GM21526 (cell line): ENCODE measurements around the gene ELANE.

Experiments
- ATAC-seq: cut with Tn5 transposase; IDR thresholded peaks from one replicate; pipeline ENCODE4 v1.9.1; 2021; ENCODE audit warnings: moderate library complexity; ENCODE audit not compliant: unreplicated experiment, low FRiP score

ELANE gene

GRCh38 chr19:852136-853013, at the start of gene ELANE:
Gene ELANE, plus strand, starts transcription at chr19:852303. Its CDS starts 26 bp downstream, at chr19:852329.
- ATAC-seq, result no peak

- ATAC-seq, result no peak
Measured at GRCh38 chr19:802498-803098, 49.5 kb upstream of the ELANE start.

GRCh38 chr19:803099-803561, 49.0 kb upstream of the ELANE start:
- no peak for ATAC-seq

DNA sequence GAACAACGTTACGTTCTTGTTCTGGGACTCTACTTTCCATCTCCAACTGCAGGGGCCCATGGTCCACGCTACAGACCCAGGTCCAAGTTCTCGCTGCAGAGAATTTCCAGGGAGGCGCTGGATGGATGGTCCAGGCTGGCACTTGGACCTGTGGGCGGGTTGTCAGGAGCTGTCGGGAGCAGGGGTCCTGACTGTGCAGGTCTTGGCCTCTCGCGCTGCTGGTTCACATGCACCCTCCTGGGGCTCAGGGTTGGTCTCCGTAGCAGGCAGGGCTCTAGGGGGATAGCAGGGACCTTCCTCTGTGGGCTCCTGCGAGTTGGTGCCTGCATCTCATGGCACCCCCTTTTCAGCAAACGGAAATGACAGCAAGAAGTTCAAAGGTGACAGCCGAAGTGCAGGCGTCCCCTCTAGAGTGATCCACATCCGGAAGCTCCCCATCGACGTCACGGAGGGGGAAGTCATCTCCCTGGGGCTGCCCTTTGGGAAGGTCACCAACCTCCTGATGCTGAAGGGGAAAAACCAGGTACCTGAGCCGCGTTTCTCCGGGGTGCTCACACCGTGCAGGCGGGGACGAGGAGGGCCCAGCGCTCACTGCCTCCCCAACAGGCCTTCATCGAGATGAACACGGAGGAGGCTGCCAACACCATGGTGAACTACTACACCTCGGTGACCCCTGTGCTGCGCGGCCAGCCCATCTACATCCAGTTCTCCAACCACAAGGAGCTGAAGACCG, 48.3 kb upstream of the ELANE start:
- no peak for ATAC-seq

DNA sequence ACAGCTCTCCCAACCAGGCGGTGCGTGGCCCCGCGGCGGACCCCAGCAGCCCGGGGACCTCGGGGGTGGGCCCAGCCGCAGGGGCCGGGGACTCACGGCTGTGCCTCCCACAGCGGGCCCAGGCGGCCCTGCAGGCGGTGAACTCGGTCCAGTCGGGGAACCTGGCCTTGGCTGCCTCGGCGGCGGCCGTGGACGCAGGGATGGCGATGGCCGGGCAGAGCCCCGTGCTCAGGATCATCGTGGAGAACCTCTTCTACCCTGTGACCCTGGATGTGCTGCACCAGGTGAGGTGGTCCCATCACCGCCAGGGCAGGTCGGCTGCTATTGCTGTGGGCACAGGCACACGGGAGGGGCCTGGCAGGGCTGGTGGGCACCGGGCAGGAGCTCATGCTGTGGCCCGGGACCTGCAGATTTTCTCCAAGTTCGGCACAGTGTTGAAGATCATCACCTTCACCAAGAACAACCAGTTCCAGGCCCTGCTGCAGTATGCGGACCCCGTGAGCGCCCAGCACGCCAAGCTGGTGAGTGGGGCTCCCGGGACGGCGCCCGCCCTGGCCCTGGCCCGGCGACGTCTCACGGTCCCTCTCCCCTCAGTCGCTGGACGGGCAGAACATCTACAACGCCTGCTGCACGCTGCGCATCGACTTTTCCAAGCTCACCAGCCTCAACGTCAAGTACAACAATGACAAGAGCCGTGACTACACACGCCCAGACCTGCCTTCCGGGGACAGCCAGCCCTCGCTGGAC, 47.5 kb upstream of the ELANE start:
- ATAC-seq, result no peak

GRCh38 chr19:805166-805551, 46.9 kb upstream of the ELANE start:
- ATAC-seq, result no peak

- no peak for ATAC-seq
Measured at GRCh38 chr19:805600-806550, 46.2 kb upstream of the ELANE start.

DNA sequence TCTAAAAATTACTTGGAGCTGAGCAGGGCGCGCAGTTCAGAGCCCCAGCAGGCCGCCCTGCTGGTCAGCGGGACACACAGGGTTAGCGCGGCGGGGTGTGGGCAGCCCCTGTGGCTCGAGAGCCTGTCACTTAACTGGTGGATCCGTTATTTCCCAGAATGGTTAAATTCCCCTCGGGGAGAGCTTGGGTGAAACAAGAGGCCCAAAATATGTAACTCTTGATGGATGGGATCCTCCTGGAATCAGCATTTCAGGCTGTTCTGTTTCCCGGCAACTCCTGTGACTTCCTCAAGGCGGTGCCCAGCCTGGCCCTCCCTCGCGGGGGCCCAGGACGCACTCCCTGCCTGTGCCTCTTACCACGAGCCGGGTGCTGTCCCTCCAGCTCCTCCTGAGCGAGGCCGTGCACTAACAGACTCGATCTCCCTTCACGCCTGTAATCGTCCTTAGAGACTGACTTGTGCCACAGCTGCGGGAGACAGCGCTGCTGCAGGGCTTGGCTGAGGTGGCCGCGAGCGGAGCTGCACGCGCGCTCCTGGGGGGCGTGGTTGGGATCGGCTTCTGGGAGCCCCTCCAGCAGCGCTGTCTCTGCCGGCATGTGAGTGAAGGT, 45.2 kb upstream of the ELANE start:
- no peak for ATAC-seq

- no peak for ATAC-seq
Measured at GRCh38 chr19:807627-808422, 44.3 kb upstream of the ELANE start.

GRCh38 chr19:808423-808775, 43.7 kb upstream of the ELANE start:
- ATAC-seq, result no peak

- no peak for ATAC-seq
Measured at GRCh38 chr19:810077-810855, 41.8 kb upstream of the ELANE start.

- no peak for ATAC-seq
Measured at GRCh38 chr19:810883-811489, 41.1 kb upstream of the ELANE start.

DNA sequence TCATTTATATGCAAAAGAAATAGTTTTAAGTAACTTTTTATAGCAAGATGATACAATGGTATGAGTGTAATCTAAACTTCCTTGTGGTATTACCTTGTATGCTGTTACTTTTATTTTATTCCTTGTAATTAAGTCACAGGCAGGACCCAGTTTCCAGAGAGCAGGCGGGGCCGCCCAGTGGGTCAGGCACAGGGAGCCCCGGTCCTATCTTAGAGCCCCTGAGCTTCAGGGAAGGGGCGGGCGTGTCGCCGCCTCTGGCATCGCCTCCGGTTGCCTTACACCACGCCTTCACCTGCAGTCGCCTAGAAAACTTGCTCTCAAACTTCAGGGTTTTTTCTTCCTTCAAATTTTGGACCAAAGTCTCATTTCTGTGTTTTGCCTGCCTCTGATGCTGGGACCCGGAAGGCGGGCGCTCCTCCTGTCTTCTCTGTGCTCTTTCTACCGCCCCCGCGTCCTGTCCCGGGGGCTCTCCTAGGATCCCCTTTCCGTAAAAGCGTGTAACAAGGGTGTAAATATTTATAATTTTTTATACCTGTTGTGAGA, 40.5 kb upstream of the ELANE start:
- no peak for ATAC-seq

- ATAC-seq, result no peak
Measured at GRCh38 chr19:812049-812746, 39.9 kb upstream of the ELANE start.

DNA sequence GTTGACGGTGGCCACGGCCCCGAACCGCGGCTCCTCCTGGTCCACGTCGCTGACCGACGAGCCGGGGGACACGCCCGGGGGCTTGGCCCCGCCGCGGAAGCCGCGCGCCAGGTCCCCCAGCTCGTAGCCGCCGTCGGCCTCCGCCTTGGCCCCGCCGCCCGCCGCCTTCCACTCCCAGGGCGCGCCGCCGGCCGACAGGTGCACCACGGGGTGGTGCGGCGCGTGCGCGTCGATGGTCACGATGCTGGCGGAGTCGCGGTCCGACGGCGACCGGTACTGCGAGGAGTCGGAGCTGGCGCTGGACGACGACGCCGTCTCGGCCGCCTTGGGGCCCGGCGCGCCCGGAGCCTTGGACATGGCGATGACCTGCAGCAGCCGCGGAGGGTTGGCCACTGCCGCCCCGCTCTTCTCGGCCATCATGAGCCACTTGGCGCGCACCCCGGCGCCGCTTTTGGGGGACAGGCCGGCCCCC, 39.3 kb upstream of the ELANE start:
- ATAC-seq, result no peak
